ENCODE measurements around the gene TPTE.
"Not testable (repeated sequence)": the region's sequence is repeated elsewhere in the genome, so short reads cannot be mapped to it uniquely, and the experiment has no call there.

TPTE gene

DNA sequence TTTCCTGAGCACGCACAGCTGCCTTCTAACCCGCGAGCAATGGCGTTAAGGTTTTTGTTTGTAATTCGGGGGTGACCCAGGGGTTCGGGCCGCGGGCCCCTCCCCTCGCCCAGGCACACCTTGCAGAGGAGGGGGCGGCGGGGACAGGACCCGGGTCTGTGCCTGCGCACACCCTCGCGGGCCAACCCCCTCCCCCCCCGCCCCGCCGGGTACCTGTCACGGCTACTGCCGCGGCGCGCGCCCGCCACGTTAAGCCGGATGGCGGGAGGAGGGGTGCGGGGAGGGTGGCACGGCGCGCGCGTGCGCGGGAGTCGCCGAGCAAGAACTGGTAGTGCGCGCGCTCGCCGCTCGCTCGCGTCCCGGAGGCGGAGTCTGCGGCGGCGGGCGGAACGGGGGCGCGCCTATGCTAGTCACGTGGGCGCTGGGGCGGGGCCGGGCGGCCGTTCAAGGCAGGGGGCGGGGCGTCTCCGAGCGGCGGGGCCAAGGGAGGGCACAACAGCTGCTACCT lies at the start of gene TPTE:
TPTE (plus strand) TSS at position 493 of the 508 bp plus-strand sequence. CDS start 17,141 bp downstream, outside the sequence.
- no peak for DNase-seq
- in situ Hi-C loops (cut with HindIII; ENCODE audit: low pct_ligation_motif_present, low pct_unique_long_range_greater_than_20kb, low sequenced_read_pairs) = no loop called here

DNA sequence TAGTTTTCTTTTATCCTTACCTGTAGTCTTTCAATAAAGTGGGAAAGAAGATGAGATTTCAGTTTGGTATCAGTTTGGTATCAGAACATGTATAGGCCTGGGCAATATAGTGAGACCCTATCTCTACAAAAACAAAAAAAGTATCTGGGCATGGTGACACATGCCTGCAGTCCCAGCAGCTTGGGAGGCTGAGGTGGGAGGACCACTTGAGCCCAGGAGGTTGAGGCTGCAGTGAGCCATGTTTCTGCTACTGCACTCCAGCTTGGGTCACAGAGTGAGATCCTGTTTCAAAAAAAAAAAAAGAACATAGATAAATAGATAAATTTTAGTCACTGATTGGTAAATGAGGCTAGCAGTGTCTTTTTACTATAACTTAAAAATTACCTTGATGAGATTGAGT lies 49.4 kb upstream of the TPTE start:
- in situ Hi-C loops (cut with HindIII; ENCODE audit: low pct_ligation_motif_present, low pct_unique_long_range_greater_than_20kb, low sequenced_read_pairs); DNase-seq: not testable (repeated sequence)

DNA sequence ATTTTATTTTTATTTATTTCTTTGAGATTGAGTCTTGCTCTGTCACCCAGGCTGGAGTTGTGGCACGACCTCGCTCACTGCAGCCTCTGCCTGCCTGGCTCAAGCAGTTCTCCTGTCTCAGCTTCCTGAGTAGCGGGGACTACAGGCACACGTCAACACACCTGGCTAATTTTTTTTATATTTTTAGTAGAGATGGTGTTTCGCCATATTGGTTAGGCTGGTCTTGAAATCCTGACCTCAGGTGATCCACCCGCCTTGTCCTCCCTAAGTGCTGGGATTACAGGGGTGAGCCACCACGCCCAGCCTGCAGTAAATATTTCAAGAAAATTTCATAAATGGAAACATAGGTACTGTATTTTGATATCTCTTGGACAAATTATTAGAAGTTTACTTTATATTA lies 43.6 kb upstream of the TPTE start:
- in situ Hi-C loops (cut with HindIII; ENCODE audit: low pct_ligation_motif_present, low pct_unique_long_range_greater_than_20kb, low sequenced_read_pairs); DNase-seq: not testable (repeated sequence)

DNA sequence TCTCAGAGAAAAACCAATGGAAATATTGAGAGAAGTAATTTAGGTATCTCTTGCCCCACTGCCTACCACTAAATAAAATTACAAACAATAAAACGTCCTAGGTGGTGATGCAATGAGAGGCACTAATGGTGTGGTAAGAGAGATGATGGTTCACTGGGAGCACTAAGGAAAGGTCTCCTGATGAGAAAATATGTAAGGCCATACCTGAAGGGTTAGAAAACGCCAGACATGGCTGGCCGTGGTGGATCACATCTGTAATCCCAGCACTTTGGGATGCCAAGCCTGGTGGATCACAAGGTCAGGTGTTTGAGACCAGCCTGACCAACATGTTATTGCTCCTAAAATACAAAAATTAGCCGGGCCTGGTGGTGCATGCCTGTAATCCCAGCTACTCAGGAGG lies 41.5 kb upstream of the TPTE start:
- in situ Hi-C loops (cut with HindIII; ENCODE audit: low pct_ligation_motif_present, low pct_unique_long_range_greater_than_20kb, low sequenced_read_pairs); DNase-seq: not testable (repeated sequence)

DNA sequence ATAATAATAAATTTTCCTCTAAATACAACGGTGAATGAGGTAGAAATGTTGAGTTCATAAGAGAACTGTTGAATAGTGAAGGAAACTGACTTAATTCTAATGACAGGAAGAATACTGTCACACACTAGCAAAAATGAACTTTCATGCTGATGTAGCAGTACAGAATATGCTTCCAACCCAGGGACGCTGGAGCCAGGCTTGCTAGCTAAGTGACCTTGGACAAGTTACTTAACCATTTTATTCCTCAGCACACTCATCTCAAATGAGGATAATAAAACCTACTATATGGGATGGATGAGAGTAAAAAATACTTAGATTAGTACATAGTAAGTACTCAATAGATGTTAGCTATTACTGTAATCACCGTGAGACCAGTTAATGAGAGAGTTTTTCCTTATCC lies 36.5 kb upstream of the TPTE start:
- DNase-seq; in situ Hi-C loops (cut with HindIII; ENCODE audit: low pct_ligation_motif_present, low pct_unique_long_range_greater_than_20kb, low sequenced_read_pairs): not testable (repeated sequence)

DNA sequence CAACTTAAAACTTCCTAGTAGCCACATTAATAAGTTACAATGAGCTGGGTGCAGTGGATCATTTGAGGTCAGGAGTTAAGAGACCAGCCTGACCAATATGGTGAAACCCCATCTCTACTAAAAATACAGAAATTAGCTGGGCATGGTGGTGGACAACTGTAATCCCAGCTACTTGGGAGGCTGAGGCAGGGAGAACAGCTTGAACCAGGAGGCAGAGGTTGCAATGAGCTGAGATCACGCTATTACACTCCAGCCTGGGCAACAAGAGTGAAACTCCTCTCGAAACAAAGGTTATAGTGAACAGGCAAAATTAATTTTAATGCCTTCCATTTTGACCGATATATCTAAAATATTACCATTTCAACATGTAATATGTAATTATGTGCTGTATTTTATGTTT lies 30.9 kb upstream of the TPTE start:
- in situ Hi-C loops (cut with HindIII; ENCODE audit: low pct_ligation_motif_present, low pct_unique_long_range_greater_than_20kb, low sequenced_read_pairs); DNase-seq: not testable (repeated sequence)

DNA sequence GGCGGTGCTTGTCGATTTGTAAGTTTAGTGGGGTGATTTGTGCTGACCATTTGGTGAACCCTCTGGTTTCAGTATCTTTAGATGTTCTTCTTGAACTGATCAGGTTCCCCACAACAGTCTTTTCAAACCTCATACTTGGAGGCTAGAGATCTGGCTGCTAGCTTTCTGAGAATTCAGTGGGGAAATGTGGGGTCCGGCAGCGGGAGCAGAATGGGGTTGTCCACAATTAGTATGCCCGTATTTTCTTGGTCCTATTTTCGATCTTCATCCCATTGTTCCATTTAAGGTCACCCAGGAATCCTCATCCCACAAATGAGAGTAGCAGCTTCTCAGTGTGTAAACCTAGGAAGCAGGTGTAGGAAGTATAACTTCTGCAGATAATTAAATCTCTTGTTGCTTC lies 10.3 kb upstream of the TPTE start:
- no peak for DNase-seq
- in situ Hi-C loops (cut with HindIII; ENCODE audit: low pct_ligation_motif_present, low pct_unique_long_range_greater_than_20kb, low sequenced_read_pairs) = no loop called here

DNA sequence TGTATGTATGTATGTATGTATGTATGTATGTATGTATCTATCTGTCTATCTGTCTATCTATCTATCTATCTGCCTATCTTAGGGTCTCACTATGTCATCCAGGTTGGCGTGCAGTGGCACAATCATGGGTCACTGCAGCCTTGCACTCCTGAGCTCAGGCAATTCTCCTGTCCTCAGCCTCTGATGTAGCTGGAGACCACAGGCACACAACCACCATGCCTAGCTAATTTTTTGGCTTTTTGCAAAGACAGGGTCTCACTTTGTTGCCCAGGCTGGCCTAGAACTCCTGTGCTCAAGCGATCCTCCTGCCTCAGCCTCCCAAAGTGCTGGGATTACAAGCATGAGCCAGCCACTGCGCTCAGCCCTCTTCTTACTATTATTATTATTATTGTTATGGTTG lies 4.5 kb upstream of the TPTE start:
- in situ Hi-C loops (cut with HindIII; ENCODE audit: low pct_ligation_motif_present, low pct_unique_long_range_greater_than_20kb, low sequenced_read_pairs); DNase-seq: not testable (repeated sequence)

DNA sequence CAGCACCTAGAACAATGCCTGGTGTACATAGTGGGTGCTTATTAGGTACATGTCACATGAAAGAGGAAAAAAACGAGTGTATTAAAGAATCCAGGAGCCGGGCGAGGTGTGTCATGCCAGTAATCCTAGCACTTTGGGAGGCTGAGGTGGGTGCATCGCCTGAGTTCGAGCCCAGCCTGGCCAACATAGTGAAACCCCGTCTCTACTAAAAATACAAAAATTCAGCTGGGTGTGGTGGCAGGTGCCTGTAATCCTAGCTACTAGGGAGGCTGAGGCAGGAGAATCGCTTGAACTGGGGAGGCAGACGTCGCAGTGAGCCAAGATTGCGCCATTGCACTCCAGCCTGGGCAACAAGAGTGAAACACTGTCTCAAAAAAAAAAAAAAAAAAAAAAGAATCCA lies 3.5 kb upstream of the TPTE start:
- in situ Hi-C loops (cut with HindIII; ENCODE audit: low pct_ligation_motif_present, low pct_unique_long_range_greater_than_20kb, low sequenced_read_pairs); DNase-seq: not testable (repeated sequence)

DNA sequence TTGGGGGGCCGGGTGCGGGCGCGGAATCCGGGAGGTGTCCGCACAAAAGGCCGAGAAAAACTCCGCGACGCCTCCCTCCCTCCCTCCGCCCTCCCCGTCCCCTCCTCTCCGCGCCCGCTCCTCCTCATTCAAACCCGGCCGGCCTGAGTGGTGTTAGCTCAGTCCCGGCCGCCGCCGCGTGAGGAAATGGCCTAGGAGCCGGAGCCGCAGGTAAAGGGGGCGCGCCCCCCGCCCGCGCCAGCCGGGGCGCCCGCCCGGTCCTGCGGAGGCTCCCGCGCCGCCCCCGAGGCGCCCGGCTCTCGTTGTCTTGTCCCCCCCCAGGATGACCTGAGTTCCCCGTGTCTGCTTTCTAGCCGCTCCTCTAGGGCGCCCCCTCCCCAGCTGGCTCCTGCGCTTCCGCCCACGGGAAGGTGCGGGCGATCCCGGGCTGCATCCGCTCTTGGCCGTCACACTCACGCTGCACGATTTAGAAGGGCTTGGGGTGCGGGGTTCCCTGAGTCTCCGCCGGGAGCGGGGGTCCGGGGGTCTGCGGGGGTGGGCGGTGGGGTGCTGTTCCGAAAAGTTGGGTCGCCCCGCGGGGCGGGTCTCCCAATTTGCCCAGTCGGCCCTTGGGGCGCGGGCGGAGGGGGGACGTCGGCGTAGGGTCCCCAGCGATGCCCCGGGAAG lies 585 bp downstream of the TPTE start:
- DNase-seq; in situ Hi-C loops (cut with HindIII; ENCODE audit: low pct_ligation_motif_present, low pct_unique_long_range_greater_than_20kb, low sequenced_read_pairs): not testable (repeated sequence)

DNA sequence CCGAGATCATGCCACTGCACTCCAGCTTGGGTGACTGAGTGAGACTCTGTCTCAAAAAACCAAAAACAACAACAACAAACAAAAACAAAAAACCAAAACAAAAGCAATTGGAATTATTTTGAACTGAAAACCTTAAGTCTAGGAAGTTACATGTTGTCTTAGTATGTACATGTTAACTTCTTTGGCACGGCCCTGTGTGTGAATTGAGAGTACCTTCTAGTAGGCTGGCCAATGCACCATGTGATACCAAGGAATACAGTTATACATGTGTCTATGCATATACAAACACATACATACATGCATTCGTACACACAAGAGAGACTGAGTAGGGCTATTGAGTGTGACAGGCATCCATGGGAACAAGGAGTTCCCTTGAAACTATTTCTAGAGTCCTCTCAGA lies 18.6 kb downstream of the TPTE start:
- in situ Hi-C loops (cut with HindIII; ENCODE audit: low pct_ligation_motif_present, low pct_unique_long_range_greater_than_20kb, low sequenced_read_pairs) = no loop called here
- no peak for DNase-seq

DNA sequence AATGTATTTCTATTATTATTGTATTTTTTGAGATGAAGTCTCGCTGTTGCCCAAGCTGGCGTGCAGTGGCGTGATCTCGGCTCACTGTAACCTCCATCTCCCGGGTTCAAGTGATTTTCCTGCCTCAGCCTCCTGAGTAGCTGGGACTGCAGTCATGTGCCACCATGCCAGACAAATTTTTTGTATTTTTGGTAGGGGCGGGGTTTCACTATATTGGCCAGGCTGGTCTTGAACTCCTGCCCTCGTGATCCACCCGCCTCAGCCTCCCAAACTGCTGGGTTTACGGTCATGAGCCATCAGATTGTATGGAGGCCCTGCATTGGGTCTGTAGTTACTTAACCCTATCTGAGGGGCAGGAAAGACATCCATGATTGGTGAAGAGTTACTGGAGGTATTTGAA lies 23.0 kb downstream of the TPTE start:
- DNase-seq; in situ Hi-C loops (cut with HindIII; ENCODE audit: low pct_ligation_motif_present, low pct_unique_long_range_greater_than_20kb, low sequenced_read_pairs): not testable (repeated sequence)

DNA sequence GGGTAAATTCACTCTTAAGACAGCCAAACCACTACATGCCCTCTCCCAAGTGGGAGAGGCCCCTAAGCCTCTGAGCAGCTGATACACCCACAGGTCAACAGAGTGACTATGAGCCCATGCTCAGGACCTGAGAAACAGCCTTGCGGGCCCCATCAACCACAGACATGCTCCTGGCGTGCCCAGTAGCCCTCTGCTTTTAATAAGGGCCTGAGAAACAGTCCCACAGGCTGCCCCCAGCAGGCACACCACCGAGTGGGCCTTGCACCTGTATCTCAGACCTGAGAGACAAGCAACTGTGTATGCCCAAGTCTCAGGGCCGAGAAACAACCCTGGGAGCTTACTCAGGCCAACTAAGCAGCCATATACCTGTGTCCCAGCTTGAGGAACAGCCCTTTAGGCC lies 26.5 kb downstream of the TPTE start:
- in situ Hi-C loops (cut with HindIII; ENCODE audit: low pct_ligation_motif_present, low pct_unique_long_range_greater_than_20kb, low sequenced_read_pairs) = not testable (repeated sequence)

DNA sequence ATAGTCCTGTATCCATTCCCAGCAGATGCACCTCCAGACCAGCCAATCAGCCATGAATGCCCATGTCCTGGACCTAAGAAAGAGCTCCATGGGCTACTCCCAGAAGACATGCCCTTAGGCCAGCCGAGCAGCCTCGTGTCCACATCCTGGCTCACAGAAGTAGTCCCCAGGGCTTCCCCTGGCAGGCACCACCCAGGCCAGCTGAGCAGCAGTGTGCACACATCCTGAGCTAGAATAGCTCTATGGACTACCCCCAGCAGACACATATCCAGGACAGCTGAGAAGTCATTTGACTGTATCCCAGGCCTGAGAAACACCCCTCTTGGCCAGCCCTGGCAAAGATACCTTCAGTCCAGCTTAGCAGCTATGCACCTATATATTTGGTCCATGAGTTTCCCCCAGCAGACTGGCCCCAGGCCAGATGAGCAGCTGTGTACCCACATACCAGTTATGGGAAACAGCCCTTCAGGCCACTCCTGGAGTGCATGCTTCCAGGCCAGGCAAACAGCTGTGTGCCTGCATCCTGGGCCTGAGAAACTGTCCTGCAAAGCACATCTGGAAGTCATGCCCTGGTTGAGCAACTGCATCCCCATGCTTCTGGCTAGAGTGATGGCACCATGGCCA lies 27.1 kb downstream of the TPTE start:
- DNase-seq; in situ Hi-C loops (cut with HindIII; ENCODE audit: low pct_ligation_motif_present, low pct_unique_long_range_greater_than_20kb, low sequenced_read_pairs): not testable (repeated sequence)

More for the DNA sequence above, 26.5 kb downstream of the TPTE start:
- not testable (repeated sequence) for DNase-seq

DNA sequence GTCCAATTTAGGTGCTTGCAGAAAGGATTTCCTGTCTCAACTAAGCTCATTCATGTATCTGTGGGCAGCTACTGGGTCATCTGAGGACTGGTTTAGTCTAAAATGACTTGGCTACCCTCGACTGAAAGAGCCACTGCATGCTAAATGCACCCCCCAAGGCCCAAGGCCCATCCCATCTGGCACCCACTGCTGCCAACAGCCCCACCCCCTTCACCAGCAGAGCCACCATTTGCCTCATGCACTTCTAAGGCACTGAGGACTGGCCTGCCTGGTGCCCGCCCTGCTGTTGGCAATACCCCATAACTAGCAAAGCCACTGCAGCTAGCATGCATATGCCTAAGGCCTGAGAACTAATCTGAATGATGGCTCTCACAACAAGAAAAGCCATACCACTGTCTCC lies 49.4 kb downstream of the TPTE start:
- DNase-seq; in situ Hi-C loops (cut with HindIII; ENCODE audit: low pct_ligation_motif_present, low pct_unique_long_range_greater_than_20kb, low sequenced_read_pairs): not testable (repeated sequence)

DNA sequence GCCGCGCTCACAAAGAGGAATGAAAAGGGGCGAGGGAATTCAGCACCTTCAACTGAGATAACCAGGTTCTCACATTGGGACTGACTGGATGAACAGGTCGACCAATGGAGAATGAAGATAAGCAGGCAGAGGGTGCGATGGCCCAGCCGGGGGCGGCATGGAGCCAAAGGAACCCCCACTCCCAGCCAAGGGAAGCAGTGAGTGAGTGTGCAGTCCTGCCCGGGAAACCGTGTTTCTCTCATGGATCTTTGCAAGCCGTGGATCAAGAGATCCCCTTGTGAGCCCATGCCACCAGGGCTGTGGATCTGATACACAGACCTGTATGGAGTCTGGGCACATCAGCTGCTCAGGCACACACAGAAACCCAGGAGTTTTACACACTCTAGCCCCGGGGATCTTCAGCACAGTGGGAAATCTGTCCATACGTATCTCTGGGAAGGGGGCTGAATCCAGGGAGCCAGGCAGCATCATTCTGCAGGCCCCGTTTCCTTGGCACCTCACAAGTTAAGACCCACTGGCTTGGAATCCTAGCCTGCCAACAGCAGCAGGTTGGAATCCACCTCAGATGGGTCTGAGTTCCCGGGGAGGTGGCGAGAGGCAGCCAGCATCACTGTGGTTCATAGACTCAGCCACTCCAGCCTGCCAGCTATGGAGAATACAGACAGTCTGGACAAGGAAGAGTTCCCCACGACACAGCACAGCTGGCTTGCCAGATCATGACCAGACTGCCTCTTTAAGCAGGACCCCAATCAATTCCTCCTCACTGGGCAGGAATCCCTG lies 53.3 kb downstream of the TPTE start:
- in situ Hi-C loops (cut with HindIII; ENCODE audit: low pct_ligation_motif_present, low pct_unique_long_range_greater_than_20kb, low sequenced_read_pairs); DNase-seq: not testable (repeated sequence)

DNA sequence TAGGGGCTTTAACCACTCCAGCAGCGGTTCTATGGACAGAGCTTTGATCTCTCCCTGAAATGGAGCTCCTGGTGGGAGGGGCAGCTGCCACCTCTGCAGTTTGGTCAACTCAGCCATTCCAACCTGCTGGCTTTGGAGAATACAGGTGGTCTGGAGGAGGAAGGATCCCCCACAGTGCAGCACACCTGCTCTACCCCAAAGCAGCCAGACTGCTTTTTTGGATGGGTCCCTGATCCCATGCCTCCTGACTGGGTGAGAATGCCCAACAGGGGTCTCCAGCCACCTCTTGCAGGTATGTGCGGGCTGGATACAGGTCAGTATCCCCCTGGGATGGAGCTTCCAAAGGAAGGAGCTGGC lies 53.9 kb downstream of the TPTE start:
- no peak for DNase-seq
- in situ Hi-C loops (cut with HindIII; ENCODE audit: low pct_ligation_motif_present, low pct_unique_long_range_greater_than_20kb, low sequenced_read_pairs) = no loop called here

DNA sequence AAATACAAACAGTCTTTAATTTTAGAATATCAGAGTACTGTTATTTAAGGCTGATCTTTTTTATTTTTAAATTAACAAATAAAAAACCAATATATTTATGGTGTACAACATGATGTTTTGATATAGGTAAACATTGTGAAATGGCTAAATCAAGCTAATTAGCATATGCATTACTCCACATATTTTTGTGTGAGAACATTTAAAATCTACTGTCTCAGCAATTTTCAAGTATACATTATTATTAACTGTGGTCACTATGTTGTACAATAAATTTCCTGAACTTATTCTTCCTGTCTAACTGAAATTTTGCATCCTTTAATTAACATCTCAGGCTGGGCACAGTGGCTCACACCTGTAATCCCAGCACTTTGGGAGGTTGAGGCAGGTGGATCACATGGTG lies 57.5 kb downstream of the TPTE start:
- DNase-seq = not testable (repeated sequence)

DNA sequence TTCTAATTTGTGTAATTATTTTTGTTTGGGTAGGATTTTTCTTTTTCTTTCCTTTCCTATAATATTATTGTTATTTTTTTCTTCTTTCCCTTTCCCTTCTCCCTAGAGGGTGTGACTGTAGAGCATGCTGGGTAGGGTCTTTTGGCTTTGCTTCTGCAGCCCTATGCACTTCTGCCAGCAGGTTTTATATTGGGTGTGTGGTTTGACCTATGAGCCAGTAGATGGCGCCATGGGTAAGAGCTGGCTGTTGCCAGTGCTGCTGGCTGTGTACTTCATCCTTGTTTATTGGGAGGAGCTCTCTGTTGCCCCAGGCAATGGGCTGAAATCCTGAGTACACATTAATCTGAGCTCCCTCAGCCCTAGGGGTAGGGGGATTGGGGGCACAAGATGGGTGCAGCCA lies 67.7 kb downstream of the TPTE start:
- in situ Hi-C loops (cut with HindIII; ENCODE audit: low pct_ligation_motif_present, low pct_unique_long_range_greater_than_20kb, low sequenced_read_pairs); DNase-seq: not testable (repeated sequence)

More for the DNA sequence above, 57.5 kb downstream of the TPTE start:
- in situ Hi-C loops (cut with HindIII; ENCODE audit: low pct_ligation_motif_present, low pct_unique_long_range_greater_than_20kb, low sequenced_read_pairs) = not testable (repeated sequence)

Data from ACHN (cell line).